OCI-LY7 (cell line): ENCODE results near the gene USP34.

Experiments
- EZH2phosphoT487 ChIP-seq: fragments of 200-600 bp; sonication (generic); IDR thresholded peaks from 2 replicates; pipeline ENCODE4 v1.6.1; 2018; ENCODE audit warnings: low read depth, borderline replicate concordance, mild to moderate bottlenecking, mixed run types, antibody characterized with exemption, low read length, moderate library complexity, mixed read lengths
- TF ChIP-seq, protein P1 (sequence below): fragments of 200-600 bp; sonication (generic); conservative IDR thresholded peaks from 2 replicates; pipeline ENCODE4 v1.5.1; 2014; ENCODE audit warnings: mild to moderate bottlenecking, antibody characterized with exemption, low read length, moderate library complexity, mixed read lengths

DNA sequence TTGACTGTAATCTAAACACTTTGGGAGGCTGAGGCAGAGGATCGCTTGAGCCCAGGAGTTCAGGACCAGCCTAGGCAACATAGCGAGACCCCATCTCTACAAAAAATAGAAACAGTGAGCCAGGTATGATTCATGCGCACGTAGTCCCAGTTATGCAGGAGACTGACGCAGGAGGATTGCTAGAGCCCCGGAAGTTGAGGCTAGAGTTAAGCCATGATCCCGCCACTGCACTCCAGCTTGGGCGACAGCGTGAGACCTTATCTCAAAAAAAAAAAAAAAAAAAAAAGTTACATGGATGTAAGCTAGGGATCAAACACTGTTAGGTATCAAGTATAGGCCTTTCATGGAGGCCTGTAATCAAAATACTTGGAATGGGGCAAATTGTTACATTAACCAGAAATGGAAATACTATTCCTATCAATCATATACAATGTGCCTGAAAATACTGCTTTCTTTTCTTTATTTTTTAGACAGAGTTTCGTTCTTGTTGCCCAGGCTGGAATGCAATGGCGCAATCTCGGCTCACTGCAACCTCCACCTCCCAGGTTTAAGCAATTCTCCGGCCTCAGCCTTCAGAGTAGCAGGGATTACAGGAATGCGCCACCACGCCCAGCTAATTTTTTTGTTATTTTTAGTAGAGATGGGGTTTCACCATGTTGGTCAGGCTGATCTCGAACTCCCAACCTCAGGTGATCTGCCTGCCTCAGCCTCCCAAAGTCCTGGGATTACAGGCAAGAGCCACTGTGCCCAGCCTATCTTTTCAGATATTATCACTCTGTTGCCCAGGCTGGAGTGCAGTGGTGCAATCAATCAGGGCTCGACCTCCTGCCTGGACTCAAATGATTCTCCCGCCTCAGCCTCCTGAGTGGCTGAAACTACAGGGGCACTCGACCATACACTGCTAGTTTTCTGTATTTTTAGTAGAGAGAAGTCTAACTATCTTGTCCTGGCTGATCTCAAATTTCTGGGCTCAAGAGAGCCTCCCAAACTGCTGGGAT is 40.1 kb upstream of the USP34 start:
- TF ChIP-seq EZH2phosphoT487, result no peak
- TF ChIP-seq, protein P1, sequence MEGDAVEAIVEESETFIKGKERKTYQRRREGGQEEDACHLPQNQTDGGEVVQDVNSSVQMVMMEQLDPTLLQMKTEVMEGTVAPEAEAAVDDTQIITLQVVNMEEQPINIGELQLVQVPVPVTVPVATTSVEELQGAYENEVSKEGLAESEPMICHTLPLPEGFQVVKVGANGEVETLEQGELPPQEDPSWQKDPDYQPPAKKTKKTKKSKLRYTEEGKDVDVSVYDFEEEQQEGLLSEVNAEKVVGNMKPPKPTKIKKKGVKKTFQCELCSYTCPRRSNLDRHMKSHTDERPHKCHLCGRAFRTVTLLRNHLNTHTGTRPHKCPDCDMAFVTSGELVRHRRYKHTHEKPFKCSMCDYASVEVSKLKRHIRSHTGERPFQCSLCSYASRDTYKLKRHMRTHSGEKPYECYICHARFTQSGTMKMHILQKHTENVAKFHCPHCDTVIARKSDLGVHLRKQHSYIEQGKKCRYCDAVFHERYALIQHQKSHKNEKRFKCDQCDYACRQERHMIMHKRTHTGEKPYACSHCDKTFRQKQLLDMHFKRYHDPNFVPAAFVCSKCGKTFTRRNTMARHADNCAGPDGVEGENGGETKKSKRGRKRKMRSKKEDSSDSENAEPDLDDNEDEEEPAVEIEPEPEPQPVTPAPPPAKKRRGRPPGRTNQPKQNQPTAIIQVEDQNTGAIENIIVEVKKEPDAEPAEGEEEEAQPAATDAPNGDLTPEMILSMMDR, result no peak
